K562 (cell line): Measurements from ENCODE around the gene PPARD. TPM values are rescaled to one million over a fixed set of nuclear protein-coding genes. Genes with fewer than 3 reads are reported as not detected.
A peak's percentile ranks its signal among the peaks of the same experiment; 100 is the strongest.

Experiments
- FOSL1 ChIP-seq: fragments of 200-800 bp; sonication (Bioruptor generic); conservative IDR thresholded peaks from 2 replicates; pipeline ENCODE4 v1.6.1; 2016; ENCODE audit warnings: missing genetic modification characterization, missing compliant biosample characterization
- FOXA1 ChIP-seq: fragments of 450-650 bp; IDR thresholded peaks from 2 replicates; pipeline ENCODE4 v1.6.1; 2016; ENCODE audit warnings: mild to moderate bottlenecking, borderline replicate concordance
- GABPB2 ChIP-seq: fragments of 250-450 bp; sonication (Bioruptor Pico); conservative IDR thresholded peaks from 2 replicates; pipeline ENCODE4 v1.5.1; 2021; ENCODE audit warnings: mild to moderate bottlenecking
- KLF16 ChIP-seq: IDR thresholded peaks from 2 replicates; pipeline ENCODE4 v1.6.1; 2016; ENCODE audit warnings: antibody characterized with exemption
- PHTF2 ChIP-seq: fragments of 250-450 bp; sonication (Bioruptor Pico); IDR thresholded peaks from 2 replicates; pipeline ENCODE4 v1.5.0; 2021; ENCODE audit warnings: mild to moderate bottlenecking
- RBM22 ChIP-seq: fragments of 200-400 bp; formaldehyde crosslinking; IDR thresholded peaks from 2 replicates; pipeline ENCODE4 v1.6.1; 2018; ENCODE audit warnings: low read length, low read depth; ENCODE audit not compliant: poor library complexity, severe bottlenecking
- SNRNP70 ChIP-seq: fragments of 200-400 bp; formaldehyde crosslinking; optimal IDR thresholded peaks from 2 replicates; pipeline ENCODE3; 2017; ENCODE audit warnings: low read depth, low read length
- XRCC3 ChIP-seq: fragments of 450-650 bp; IDR thresholded peaks from 2 replicates; pipeline ENCODE4 v1.6.1; 2017; ENCODE audit warnings: mild to moderate bottlenecking, moderate library complexity
- ZNF695 ChIP-seq: fragments of 450-650 bp; formaldehyde crosslinking; IDR thresholded peaks from 2 replicates; pipeline ENCODE4 v1.4.0; 2020; ENCODE audit warnings: mild to moderate bottlenecking, moderate library complexity
- ZNF780A ChIP-seq: fragments of 250-450 bp; sonication (Bioruptor Pico); IDR thresholded peaks from 2 replicates; pipeline ENCODE4 v1.5.0; 2021; ENCODE audit warnings: mild to moderate bottlenecking
- polyA plus RNA-seq, 8 experiments: library from polyadenylated mRNA; depleted of rRNA in 4 of 8; stranded (reverse) in 5 of 8; unstranded in 3 of 8; fragments of >200 nt; fragmentation: Nextera tagmentation in 2 of 8; fragmentation: Illumina TruSeq in 1 of 8; extraction: Ambion mirVana in 2 of 8; extraction: Trizol in 1 of 8; gene quantifications; 2 replicates each; pipeline versions ENCODE4 v1.2.1 to v1.2.3, GENCODE V29; 2011 to 2014; ENCODE audit warnings: inconsistent platforms in 1 of 8, missing spikeins in 1 of 8
- total RNA-seq, 7 experiments: library from RNA; depleted of rRNA in 6 of 7; stranded (reverse); fragments of >200 nt in 6 of 7; fragmentation: Illumina TruSeq in 2 of 7; extraction: Trizol in 2 of 7; gene quantifications; 2 replicates each; pipeline versions ENCODE4 v1.2.1 to v1.2.3, GENCODE V29; 2011 to 2021; ENCODE audit warnings: low replicate concordance in 1 of 7
- TF ChIP-seq, protein P1 (sequence below): fragments of 200-600 bp; sonication (generic); IDR thresholded peaks from one replicate; pipeline ENCODE4 v1.6.1; 2012; ENCODE audit warnings: mild to moderate bottlenecking, low read depth, low read length, inconsistent platforms
- TF ChIP-seq, protein P2 (sequence below): fragments of 250-450 bp; sonication (Bioruptor Pico); IDR thresholded peaks from 2 replicates; pipeline ENCODE4 v1.8.0; 2022; ENCODE audit warnings: moderate library complexity, mild to moderate bottlenecking, inconsistent platforms
- TF ChIP-seq, protein P3 (sequence below): fragments of 450-650 bp; formaldehyde crosslinking; conservative IDR thresholded peaks from 2 replicates; pipeline ENCODE4 v1.4.0; 2022; ENCODE audit warnings: mild to moderate bottlenecking, missing genetic modification characterization

PPARD gene
- total and polyA plus RNA-seq, 9 of the 15 experiments (the other 6 are each of a cell fraction or from before 2014, with no cell fraction given): 0.14 to 13.2 (median 3.8) TPM

DNA sequence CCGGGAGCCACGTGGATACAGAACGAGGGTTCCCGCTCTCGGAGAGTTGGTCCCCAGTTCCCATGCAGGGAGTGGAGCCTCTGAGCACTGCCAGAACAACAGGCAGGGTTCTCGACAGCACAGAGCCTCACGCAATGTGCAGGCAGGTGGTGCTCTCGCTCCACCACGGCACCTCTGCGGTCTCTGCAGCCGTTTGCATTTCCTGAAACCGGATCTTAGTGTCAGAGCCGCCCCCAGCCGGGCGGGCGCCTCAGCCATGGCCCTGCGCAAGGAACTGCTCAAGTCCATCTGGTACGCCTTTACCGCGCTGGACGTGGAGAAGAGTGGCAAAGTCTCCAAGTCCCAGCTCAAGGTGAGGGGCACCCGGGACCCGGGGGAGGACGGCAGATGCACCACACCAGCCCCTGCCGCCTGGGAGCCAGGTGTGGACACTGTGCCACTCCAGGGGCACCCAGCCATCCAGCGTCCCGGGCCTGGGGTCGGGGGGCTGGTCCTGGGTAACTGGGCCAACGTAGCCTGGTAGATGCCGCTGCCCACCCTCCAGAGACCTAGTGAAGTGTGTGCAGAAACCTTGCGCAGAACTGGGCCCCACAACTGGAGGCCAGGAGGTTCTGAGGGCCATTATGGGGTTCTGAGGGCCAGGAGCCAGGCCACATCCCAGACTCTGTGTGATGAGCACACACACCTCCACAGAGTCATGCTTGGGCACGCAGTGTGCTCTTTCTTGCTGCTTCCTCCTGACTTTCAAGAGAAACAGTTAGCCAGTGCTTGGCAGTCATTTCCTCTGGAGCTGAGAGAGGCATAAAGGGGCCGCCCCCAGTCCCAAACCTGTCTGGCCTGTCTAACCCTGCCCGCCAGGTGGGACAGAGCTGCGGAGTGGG, 44.5 kb upstream of the PPARD start, which contains the start of gene DEF6 (continued):
- TF ChIP-seq, protein P1, sequence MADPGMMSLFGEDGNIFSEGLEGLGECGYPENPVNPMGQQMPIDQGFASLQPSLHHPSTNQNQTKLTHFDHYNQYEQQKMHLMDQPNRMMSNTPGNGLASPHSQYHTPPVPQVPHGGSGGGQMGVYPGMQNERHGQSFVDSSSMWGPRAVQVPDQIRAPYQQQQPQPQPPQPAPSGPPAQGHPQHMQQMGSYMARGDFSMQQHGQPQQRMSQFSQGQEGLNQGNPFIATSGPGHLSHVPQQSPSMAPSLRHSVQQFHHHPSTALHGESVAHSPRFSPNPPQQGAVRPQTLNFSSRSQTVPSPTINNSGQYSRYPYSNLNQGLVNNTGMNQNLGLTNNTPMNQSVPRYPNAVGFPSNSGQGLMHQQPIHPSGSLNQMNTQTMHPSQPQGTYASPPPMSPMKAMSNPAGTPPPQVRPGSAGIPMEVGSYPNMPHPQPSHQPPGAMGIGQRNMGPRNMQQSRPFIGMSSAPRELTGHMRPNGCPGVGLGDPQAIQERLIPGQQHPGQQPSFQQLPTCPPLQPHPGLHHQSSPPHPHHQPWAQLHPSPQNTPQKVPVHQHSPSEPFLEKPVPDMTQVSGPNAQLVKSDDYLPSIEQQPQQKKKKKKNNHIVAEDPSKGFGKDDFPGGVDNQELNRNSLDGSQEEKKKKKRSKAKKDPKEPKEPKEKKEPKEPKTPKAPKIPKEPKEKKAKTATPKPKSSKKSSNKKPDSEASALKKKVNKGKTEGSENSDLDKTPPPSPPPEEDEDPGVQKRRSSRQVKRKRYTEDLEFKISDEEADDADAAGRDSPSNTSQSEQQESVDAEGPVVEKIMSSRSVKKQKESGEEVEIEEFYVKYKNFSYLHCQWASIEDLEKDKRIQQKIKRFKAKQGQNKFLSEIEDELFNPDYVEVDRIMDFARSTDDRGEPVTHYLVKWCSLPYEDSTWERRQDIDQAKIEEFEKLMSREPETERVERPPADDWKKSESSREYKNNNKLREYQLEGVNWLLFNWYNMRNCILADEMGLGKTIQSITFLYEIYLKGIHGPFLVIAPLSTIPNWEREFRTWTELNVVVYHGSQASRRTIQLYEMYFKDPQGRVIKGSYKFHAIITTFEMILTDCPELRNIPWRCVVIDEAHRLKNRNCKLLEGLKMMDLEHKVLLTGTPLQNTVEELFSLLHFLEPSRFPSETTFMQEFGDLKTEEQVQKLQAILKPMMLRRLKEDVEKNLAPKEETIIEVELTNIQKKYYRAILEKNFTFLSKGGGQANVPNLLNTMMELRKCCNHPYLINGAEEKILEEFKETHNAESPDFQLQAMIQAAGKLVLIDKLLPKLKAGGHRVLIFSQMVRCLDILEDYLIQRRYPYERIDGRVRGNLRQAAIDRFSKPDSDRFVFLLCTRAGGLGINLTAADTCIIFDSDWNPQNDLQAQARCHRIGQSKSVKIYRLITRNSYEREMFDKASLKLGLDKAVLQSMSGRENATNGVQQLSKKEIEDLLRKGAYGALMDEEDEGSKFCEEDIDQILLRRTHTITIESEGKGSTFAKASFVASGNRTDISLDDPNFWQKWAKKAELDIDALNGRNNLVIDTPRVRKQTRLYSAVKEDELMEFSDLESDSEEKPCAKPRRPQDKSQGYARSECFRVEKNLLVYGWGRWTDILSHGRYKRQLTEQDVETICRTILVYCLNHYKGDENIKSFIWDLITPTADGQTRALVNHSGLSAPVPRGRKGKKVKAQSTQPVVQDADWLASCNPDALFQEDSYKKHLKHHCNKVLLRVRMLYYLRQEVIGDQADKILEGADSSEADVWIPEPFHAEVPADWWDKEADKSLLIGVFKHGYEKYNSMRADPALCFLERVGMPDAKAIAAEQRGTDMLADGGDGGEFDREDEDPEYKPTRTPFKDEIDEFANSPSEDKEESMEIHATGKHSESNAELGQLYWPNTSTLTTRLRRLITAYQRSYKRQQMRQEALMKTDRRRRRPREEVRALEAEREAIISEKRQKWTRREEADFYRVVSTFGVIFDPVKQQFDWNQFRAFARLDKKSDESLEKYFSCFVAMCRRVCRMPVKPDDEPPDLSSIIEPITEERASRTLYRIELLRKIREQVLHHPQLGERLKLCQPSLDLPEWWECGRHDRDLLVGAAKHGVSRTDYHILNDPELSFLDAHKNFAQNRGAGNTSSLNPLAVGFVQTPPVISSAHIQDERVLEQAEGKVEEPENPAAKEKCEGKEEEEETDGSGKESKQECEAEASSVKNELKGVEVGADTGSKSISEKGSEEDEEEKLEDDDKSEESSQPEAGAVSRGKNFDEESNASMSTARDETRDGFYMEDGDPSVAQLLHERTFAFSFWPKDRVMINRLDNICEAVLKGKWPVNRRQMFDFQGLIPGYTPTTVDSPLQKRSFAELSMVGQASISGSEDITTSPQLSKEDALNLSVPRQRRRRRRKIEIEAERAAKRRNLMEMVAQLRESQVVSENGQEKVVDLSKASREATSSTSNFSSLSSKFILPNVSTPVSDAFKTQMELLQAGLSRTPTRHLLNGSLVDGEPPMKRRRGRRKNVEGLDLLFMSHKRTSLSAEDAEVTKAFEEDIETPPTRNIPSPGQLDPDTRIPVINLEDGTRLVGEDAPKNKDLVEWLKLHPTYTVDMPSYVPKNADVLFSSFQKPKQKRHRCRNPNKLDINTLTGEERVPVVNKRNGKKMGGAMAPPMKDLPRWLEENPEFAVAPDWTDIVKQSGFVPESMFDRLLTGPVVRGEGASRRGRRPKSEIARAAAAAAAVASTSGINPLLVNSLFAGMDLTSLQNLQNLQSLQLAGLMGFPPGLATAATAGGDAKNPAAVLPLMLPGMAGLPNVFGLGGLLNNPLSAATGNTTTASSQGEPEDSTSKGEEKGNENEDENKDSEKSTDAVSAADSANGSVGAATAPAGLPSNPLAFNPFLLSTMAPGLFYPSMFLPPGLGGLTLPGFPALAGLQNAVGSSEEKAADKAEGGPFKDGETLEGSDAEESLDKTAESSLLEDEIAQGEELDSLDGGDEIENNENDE: no peak
- TF ChIP-seq KLF16 (peak; percentile 63), SNRNP70 (no peak), FOSL1 (no peak), RBM22 (peak; percentile 57), XRCC3 (no peak), PHTF2 (CRISPR knock-in tag) (no peak), FOXA1 (no peak), GABPB2 (CRISPR knock-in tag) (no peak; the same call in 1 of the 2 replicates), ZNF695 (CRISPR knock-in tag) (no peak), ZNF780A (no peak)
- TF ChIP-seq, protein P2, sequence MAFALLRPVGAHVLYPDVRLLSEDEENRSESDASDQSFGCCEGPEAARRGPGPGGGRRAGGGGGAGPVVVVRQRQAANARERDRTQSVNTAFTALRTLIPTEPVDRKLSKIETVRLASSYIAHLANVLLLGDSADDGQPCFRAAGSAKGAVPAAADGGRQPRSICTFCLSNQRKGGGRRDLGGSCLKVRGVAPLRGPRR (CRISPR knock-in tag): no peak
- TF ChIP-seq, protein P3, sequence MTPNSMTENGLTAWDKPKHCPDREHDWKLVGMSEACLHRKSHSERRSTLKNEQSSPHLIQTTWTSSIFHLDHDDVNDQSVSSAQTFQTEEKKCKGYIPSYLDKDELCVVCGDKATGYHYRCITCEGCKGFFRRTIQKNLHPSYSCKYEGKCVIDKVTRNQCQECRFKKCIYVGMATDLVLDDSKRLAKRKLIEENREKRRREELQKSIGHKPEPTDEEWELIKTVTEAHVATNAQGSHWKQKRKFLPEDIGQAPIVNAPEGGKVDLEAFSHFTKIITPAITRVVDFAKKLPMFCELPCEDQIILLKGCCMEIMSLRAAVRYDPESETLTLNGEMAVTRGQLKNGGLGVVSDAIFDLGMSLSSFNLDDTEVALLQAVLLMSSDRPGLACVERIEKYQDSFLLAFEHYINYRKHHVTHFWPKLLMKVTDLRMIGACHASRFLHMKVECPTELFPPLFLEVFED (CRISPR knock-in tag): no peak
